ENCODE data around the gene ABTB1.

GRCh38 chr3:127723011-127723567 is 50.3 kb downstream of the ABTB1 start:
- TF ChIP-seq CTCF (IDR thresholded peaks at IDR 0.05; ENCODE audit: low read length): no peak
- no peak for TF ChIP-seq EZH2 (IDR thresholded peaks at IDR 0.05; ENCODE audit: borderline replicate concordance, low read length)
